ENCODE results near the gene IP6K2. TPM values are rescaled to one million over a fixed set of nuclear protein-coding genes. Genes with fewer than 3 reads are reported as not detected.
A peak's percentile ranks its signal among the peaks of the same experiment; 100 is the strongest.

The IP6K2 gene
- total RNA-seq, 3 donors from 2014 or later = 84.0 to 185 (median 126) TPM

GRCh38 chr3:48716508-48716981 is 476 bp downstream of the IP6K2 start:
- no peak for DNase-seq (ENCODE audit: low spot score in 2 of 2)
- Histone ChIP-seq H3K4me1 (peaks cover 0 to 8% of the 10 kb centered on the region in 2 donors), H3K4me3 (peak overlapping the region; percentile 77 to 90 (median 79)), H3K27me3 (no peaks in the 10 kb centered on the region), H3K9me3 (no peaks in the 10 kb centered on the region), H3K36me3 (no peaks in the 10 kb centered on the region), H3K27ac (peak overlapping the region; percentile 87 to 96)
- TF ChIP-seq POLR2AphosphoS5 (IDR thresholded peaks at IDR 0.05) = no peak
- TF ChIP-seq CTCF (IDR thresholded peaks at IDR 0.05) = no peak
- no peak for TF ChIP-seq POLR2A (IDR thresholded peaks at IDR 0.05)
- intact Hi-C loops (cut with DNase I; ENCODE audit: low total_unique reads) = no loop called here

- Histone ChIP-seq H3K27me3 (no peaks in the 10 kb centered on the region), H3K27ac (peak overlapping the region; percentile 51 to 96), H3K9me3 (no peaks in the 10 kb centered on the region), H3K36me3 (no peaks in the 10 kb centered on the region), H3K4me1 (peaks cover 0 to 8% of the 10 kb centered on the region in 2 donors), H3K4me3 (peak overlapping the region in 2 of 3 donors; percentile 39 to 90)
- no peak for TF ChIP-seq POLR2A (IDR thresholded peaks at IDR 0.05)
- TF ChIP-seq POLR2AphosphoS5 (IDR thresholded peaks at IDR 0.05) = peak in 1 of 3 donors; percentile 16
- no peak for TF ChIP-seq CTCF (IDR thresholded peaks at IDR 0.05)
- intact Hi-C loops (cut with DNase I; ENCODE audit: low total_unique reads) = no loop called here
- peak in 1 of 2 donors; percentile 79 for DNase-seq (ENCODE audit: low spot score in 2 of 2)
Measured at GRCh38 chr3:48715174-48715800, 1.7 kb downstream of the IP6K2 start.

- H3K4me1 ChIP-seq = peaks cover 0 to 8% of the 10 kb centered on the region in 2 donors
- TF ChIP-seq POLR2A (IDR thresholded peaks at IDR 0.05) (no peak), POLR2AphosphoS5 (IDR thresholded peaks at IDR 0.05) (no peak), CTCF (IDR thresholded peaks at IDR 0.05) (no peak)
- no peaks in the 10 kb centered on the region for H3K36me3 ChIP-seq
- no peak overlapping the region for H3K4me3 ChIP-seq
- no peaks in the 10 kb centered on the region for H3K27me3 ChIP-seq
- peak overlapping the region in 1 of 2 donors; percentile 96 for H3K27ac ChIP-seq
- intact Hi-C loops (cut with DNase I; ENCODE audit: low total_unique reads) = no loop called here
- no peak for DNase-seq (ENCODE audit: low spot score in 2 of 2)
- H3K9me3 ChIP-seq = no peaks in the 10 kb centered on the region
Measured at GRCh38 chr3:48711727-48712126, 5.3 kb downstream of the IP6K2 start.

GRCh38 chr3:48709051-48709461 is 8.0 kb downstream of the IP6K2 start:
- no peaks in the 10 kb centered on the region for H3K27me3 ChIP-seq
- H3K9me3 ChIP-seq = no peaks in the 10 kb centered on the region
- peak overlapping the region in 1 of 3 donors; percentile 6 for H3K4me3 ChIP-seq
- H3K36me3 ChIP-seq = no peaks in the 10 kb centered on the region
- intact Hi-C loops (cut with DNase I; ENCODE audit: low total_unique reads) = no loop called here
- H3K4me1 ChIP-seq = no peaks in the 10 kb centered on the region
- TF ChIP-seq CTCF (IDR thresholded peaks at IDR 0.05) = no peak
- no peak for TF ChIP-seq POLR2AphosphoS5 (IDR thresholded peaks at IDR 0.05)
- no peak for TF ChIP-seq POLR2A (IDR thresholded peaks at IDR 0.05)
- H3K27ac ChIP-seq = peak overlapping the region; percentile 68
- peak in 1 of 2 donors; percentile 80 for DNase-seq (ENCODE audit: low spot score in 2 of 2)

GRCh38 chr3:48708481-48708889 is 8.5 kb downstream of the IP6K2 start:
- Histone ChIP-seq H3K36me3 (no peaks in the 10 kb centered on the region), H3K4me1 (no peaks in the 10 kb centered on the region), H3K4me3 (no peak overlapping the region), H3K27ac (peak overlapping the region; percentile 68), H3K9me3 (no peaks in the 10 kb centered on the region), H3K27me3 (no peaks in the 10 kb centered on the region)
- TF ChIP-seq CTCF (IDR thresholded peaks at IDR 0.05) (no peak), POLR2A (IDR thresholded peaks at IDR 0.05) (no peak), POLR2AphosphoS5 (IDR thresholded peaks at IDR 0.05) (no peak)
- intact Hi-C loops (cut with DNase I; ENCODE audit: low total_unique reads) = no loop called here
- DNase-seq (ENCODE audit: low spot score in 2 of 2) = no peak
